SK-N-SH (cell line): ENCODE results near the gene SFXN1.

Experiments used
- CHD2 ChIP-seq: fragments of 150-350 bp; IDR thresholded peaks from 2 replicates; pipeline ENCODE4 v1.6.1; 2018; ENCODE audit warnings: low read length; ENCODE audit not compliant: partially characterized antibody
- CTCF ChIP-seq: fragments of 200-600 bp; sonication (generic); IDR thresholded peaks from 2 replicates; pipeline ENCODE4 v1.6.1; 2017; ENCODE audit warnings: antibody characterized with exemption, mild to moderate bottlenecking, moderate library complexity
- EZH2phosphoT487 ChIP-seq: fragments of 200-600 bp; sonication (generic); IDR thresholded peaks from 2 replicates; pipeline ENCODE4 v1.6.1; 2017; ENCODE audit warnings: low read depth, mixed run types, mild to moderate bottlenecking, antibody characterized with exemption, moderate library complexity, borderline replicate concordance
- FOSL2 ChIP-seq: IDR thresholded peaks from 2 replicates; pipeline ENCODE4 v1.4.0; 2012; ENCODE audit warnings: low read depth, mild to moderate bottlenecking, moderate library complexity, borderline replicate concordance
- FOXJ3 ChIP-seq: sonication (generic); formaldehyde crosslinking; IDR thresholded peaks from 2 replicates; pipeline ENCODE4 v1.5.1; 2020; ENCODE audit warnings: mild to moderate bottlenecking, missing genetic modification reagents
- FOXM1 ChIP-seq: IDR thresholded peaks from 2 replicates; pipeline ENCODE4 v1.4.0; 2012; ENCODE audit warnings: low read depth, mild to moderate bottlenecking
- GABPA ChIP-seq: IDR thresholded peaks from 2 replicates; pipeline ENCODE4 v1.4.0; 2012; ENCODE audit warnings: low read depth, mild to moderate bottlenecking
- JUND ChIP-seq: IDR thresholded peaks from 2 replicates; pipeline ENCODE4 v1.4.0; 2012
- MAX ChIP-seq: IDR thresholded peaks from 2 replicates; pipeline ENCODE4 v1.4.0; 2012; ENCODE audit warnings: low read depth
- NFIC ChIP-seq: IDR thresholded peaks from 2 replicates; pipeline ENCODE4 v1.4.0; 2012; ENCODE audit warnings: borderline replicate concordance
- PBX3 ChIP-seq: IDR thresholded peaks from 2 replicates; pipeline ENCODE4; 2012
- POLR2AphosphoS5 ChIP-seq: IDR thresholded peaks from 2 replicates; pipeline ENCODE4 v1.6.1; 2012; ENCODE audit warnings: low read depth, low read length
- RAD21 ChIP-seq: IDR thresholded peaks from 2 replicates; pipeline ENCODE4 v1.6.1; 2012; ENCODE audit warnings: mild to moderate bottlenecking, low read length
- TF ChIP-seq, protein P1 (sequence below): IDR thresholded peaks from 2 replicates; pipeline ENCODE4 v1.4.0; 2012; ENCODE audit warnings: low read depth, borderline replicate concordance

DNA sequence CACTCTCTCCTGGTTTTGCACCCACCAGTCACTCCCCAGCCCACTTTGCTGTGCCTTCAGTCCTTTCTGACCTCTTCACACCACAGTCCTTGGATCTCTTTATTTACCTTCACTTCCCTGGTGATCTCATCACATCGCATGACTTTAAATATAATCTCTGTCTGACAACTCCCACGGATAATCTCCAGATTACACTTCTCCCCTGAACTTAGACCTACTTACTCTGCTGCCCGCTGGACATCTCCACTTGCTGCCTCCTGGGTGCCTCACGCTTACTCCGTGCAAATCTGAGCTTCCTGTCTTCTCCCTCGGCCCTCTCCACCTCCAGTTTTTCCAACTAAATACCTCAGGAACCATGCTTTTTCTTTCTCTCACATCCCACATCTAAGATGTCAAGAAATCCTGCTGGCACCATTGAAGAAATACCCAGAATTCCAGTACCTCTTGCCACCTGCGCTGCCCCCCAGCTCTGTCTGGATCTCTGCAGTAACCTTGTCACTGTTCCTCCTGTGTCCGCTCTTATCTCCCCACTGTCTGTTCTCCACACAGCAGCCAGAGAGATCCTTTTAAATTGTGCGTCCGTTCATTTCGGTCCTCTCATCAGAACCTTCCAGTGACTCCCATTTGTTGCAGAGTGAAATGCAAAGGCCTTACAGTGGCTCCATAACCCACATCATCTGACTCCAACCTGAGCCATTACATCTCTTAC is 9.3 kb downstream of the SFXN1 start:
- TF ChIP-seq JUND (no peak), FOXJ3 (CRISPR knock-in tag) (no peak), FOSL2 (no peak), RAD21 (no peak), CTCF (no peak), EZH2phosphoT487 (no peak), POLR2AphosphoS5 (no peak), MAX (no peak), GABPA (no peak), PBX3 (no peak), CHD2 (no peak), FOXM1 (no peak), NFIC (no peak)
- TF ChIP-seq, protein P1, sequence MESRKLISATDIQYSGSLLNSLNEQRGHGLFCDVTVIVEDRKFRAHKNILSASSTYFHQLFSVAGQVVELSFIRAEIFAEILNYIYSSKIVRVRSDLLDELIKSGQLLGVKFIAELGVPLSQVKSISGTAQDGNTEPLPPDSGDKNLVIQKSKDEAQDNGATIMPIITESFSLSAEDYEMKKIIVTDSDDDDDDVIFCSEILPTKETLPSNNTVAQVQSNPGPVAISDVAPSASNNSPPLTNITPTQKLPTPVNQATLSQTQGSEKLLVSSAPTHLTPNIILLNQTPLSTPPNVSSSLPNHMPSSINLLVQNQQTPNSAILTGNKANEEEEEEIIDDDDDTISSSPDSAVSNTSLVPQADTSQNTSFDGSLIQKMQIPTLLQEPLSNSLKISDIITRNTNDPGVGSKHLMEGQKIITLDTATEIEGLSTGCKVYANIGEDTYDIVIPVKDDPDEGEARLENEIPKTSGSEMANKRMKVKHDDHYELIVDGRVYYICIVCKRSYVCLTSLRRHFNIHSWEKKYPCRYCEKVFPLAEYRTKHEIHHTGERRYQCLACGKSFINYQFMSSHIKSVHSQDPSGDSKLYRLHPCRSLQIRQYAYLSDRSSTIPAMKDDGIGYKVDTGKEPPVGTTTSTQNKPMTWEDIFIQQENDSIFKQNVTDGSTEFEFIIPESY = no peak
